K562 (cell line): Measurements from ENCODE around the gene SMIM7. TPM values are rescaled to one million over a fixed set of nuclear protein-coding genes. Genes with fewer than 3 reads are reported as not detected.

Experiments
- CTBP1 ChIP-seq: fragments of 450-650 bp; IDR thresholded peaks from 2 replicates; pipeline ENCODE4 v1.6.1; 2016; ENCODE audit warnings: borderline replicate concordance
- ELF4 ChIP-seq: fragments of 450-650 bp; formaldehyde crosslinking; IDR thresholded peaks from 2 replicates; pipeline ENCODE4 v1.4.0; 2022; ENCODE audit warnings: missing genetic modification characterization
- FOSL1 ChIP-seq: fragments of 200-800 bp; sonication (Bioruptor generic); conservative IDR thresholded peaks from 2 replicates; pipeline ENCODE4 v1.6.1; 2016; ENCODE audit warnings: missing genetic modification characterization, missing compliant biosample characterization
- HSF4 ChIP-seq: fragments of 250-450 bp; sonication (Bioruptor Pico); IDR thresholded peaks from 2 replicates; pipeline ENCODE4 v2.1.2; 2022; ENCODE audit warnings: mild to moderate bottlenecking, moderate library complexity, borderline replicate concordance
- IFI16 ChIP-seq: fragments of 250-450 bp; sonication (Bioruptor Pico); IDR thresholded peaks from 2 replicates; pipeline ENCODE4 v2.1.2; 2022; ENCODE audit warnings: mild to moderate bottlenecking, inconsistent platforms
- L3MBTL2 ChIP-seq: fragments of 450-650 bp; IDR thresholded peaks from 2 replicates; pipeline ENCODE4 v1.6.1; 2016; ENCODE audit warnings: mild to moderate bottlenecking, moderate library complexity
- MBD2 ChIP-seq: sonication (generic); IDR thresholded peaks from 2 replicates; pipeline ENCODE4 v1.6.1; 2016; ENCODE audit warnings: low read depth, borderline replicate concordance
- NONO ChIP-seq, 2 experiments: fragments of 200-400 bp in 1 of 2; fragments of 450-650 bp in 1 of 2; formaldehyde crosslinking in 1 of 2; IDR thresholded peaks; 2 replicates each; pipeline ENCODE4 v1.6.1; 2017; ENCODE audit warnings: low read depth in 2 of 2, mild to moderate bottlenecking in 2 of 2, moderate library complexity in 2 of 2, low read length in 1 of 2
- PHTF2 ChIP-seq: fragments of 250-450 bp; sonication (Bioruptor Pico); IDR thresholded peaks from 2 replicates; pipeline ENCODE4 v1.5.0; 2021; ENCODE audit warnings: mild to moderate bottlenecking
- RB1 ChIP-seq: fragments of 450-650 bp; IDR thresholded peaks from 2 replicates; pipeline ENCODE4 v1.6.1; 2017; ENCODE audit warnings: low read depth, mild to moderate bottlenecking
- RBM22 ChIP-seq: fragments of 200-400 bp; formaldehyde crosslinking; IDR thresholded peaks from 2 replicates; pipeline ENCODE4 v1.6.1; 2018; ENCODE audit warnings: low read length, low read depth; ENCODE audit not compliant: poor library complexity, severe bottlenecking
- SAFB ChIP-seq: fragments of 200-400 bp; formaldehyde crosslinking; IDR thresholded peaks from 2 replicates; pipeline ENCODE4 v1.6.1; 2017; ENCODE audit warnings: low read depth, low read length, borderline replicate concordance
- SUPT5H ChIP-seq: fragments of 450-650 bp; IDR thresholded peaks from 2 replicates; pipeline ENCODE4 v1.6.1; 2016
- TAF9B ChIP-seq: fragments of 450-650 bp; IDR thresholded peaks from 2 replicates; pipeline ENCODE4 v1.6.1; 2018; ENCODE audit warnings: mild to moderate bottlenecking; ENCODE audit not compliant: partially characterized antibody
- ZNF197 ChIP-seq: fragments of 200-800 bp; sonication (Bioruptor generic); IDR thresholded peaks from 2 replicates; pipeline ENCODE4 v1.6.1; 2016; ENCODE audit warnings: low read depth, missing genetic modification characterization, missing compliant biosample characterization
- ZNF311 ChIP-seq: fragments of 250-450 bp; sonication (Bioruptor Pico); IDR thresholded peaks from 2 replicates; pipeline ENCODE4 v1.4.0; 2020; ENCODE audit warnings: mild to moderate bottlenecking, moderate library complexity
- polyA plus RNA-seq, 8 experiments: library from polyadenylated mRNA; depleted of rRNA in 4 of 8; stranded (reverse) in 5 of 8; unstranded in 3 of 8; fragments of >200 nt; fragmentation: Nextera tagmentation in 2 of 8; fragmentation: Illumina TruSeq in 1 of 8; extraction: Ambion mirVana in 2 of 8; extraction: Trizol in 1 of 8; gene quantifications; 2 replicates each; pipeline versions ENCODE4 v1.2.1 to v1.2.3, GENCODE V29; 2011 to 2014; ENCODE audit warnings: inconsistent platforms in 1 of 8, missing spikeins in 1 of 8
- total RNA-seq, 7 experiments: library from RNA; depleted of rRNA in 6 of 7; stranded (reverse); fragments of >200 nt in 6 of 7; fragmentation: Illumina TruSeq in 2 of 7; extraction: Trizol in 2 of 7; gene quantifications; 2 replicates each; pipeline versions ENCODE4 v1.2.1 to v1.2.3, GENCODE V29; 2011 to 2021; ENCODE audit warnings: low replicate concordance in 1 of 7
- TF ChIP-seq, protein P1 (sequence below): IDR thresholded peaks from 3 replicates; pipeline ENCODE4 v1.6.1; 2011; ENCODE audit warnings: borderline replicate concordance, mild to moderate bottlenecking; ENCODE audit not compliant: insufficient read length, insufficient read depth
- TF ChIP-seq, protein P2 (sequence below), 2 experiments: fragments of 450-650 bp in 1 of 2; sonication (generic) in 1 of 2; formaldehyde crosslinking in 1 of 2; IDR thresholded peaks; 2 replicates each; pipeline versions ENCODE4 v1.7.1 to v1.9.0; 2016 to 2022; ENCODE audit warnings: inconsistent platforms in 1 of 2, mild to moderate bottlenecking in 1 of 2, missing genetic modification reagents in 1 of 2

Gene SMIM7
- total and polyA plus RNA-seq, 9 of the 15 experiments (the other 6 are each of a cell fraction or from before 2014, with no cell fraction given): 55.3 to 265 (median 107) TPM

DNA sequence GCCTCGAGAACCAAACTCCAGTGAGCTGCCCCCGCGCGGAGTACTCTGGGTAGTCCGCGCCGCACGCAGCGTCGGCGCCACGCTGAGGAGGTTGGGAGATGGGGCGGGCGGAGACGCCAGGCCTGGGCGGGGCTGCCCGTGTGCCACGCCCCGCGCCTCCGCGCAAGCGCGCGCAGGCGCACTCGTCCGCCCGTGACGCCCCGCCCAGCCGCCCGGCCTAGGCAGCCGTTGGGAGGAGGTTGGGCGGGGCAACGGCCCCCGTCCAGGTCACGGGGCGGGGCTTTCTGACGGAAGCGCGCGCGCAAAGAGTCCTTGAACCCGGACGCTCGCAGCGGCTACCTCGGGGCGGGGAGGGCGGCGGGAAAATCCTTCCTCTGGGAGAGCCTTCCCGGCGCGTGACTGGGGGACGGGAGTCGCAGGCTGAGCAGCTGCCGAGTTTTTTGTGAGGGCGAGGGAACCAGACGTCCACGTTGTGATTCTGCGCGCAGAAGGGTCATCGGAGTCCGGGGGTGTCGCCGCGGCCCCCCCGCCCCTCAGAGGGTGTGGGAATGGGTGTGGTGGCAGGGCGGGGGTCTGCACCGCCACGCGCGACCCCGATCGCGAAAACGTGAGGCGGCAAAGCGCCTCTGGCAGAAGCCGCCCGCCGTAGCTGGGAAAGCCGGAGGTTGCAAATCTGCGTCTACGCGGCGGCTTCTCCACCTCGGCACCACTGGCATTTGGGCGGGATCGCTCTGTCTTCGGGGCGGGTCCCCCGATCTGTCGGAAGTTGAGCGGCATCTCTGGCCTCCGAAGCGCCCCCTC is 31.6 kb downstream of the SMIM7 start, which contains the start of gene MED26 (continued):
- TF ChIP-seq FOSL1 (tag) (0 out of 2 replicates have a peak, but pooled peaks have one; percentile 18), ZNF197 (no peak), SAFB (peak; percentile 67; the same call in 1 of the 2 replicates), TAF9B (peak; percentile 41), MBD2 (peak; percentile 25; the same call in 1 of the 2 replicates), ELF4 (CRISPR knock-in tag) (0 out of 2 replicates have a peak, but pooled peaks have one; percentile 3), ZNF311 (CRISPR knock-in tag) (no peak), RBM22 (peak; percentile 35), SUPT5H (peak; percentile 87), IFI16 (CRISPR knock-in tag) (no peak), RB1 (peak; percentile 80), L3MBTL2 (peak; percentile 67), HSF4 (CRISPR knock-in tag) (no peak), NONO (IDR thresholded peaks at IDR 0.05; ENCODE audit: low read depth in 2 of 2, low read length in 1 of 2) (peak in 1 of 2 experiments; percentile 73; a peak in 1 of 4 replicates), PHTF2 (CRISPR knock-in tag) (no peak), CTBP1 (peak; percentile 72)
- TF ChIP-seq, protein P1, sequence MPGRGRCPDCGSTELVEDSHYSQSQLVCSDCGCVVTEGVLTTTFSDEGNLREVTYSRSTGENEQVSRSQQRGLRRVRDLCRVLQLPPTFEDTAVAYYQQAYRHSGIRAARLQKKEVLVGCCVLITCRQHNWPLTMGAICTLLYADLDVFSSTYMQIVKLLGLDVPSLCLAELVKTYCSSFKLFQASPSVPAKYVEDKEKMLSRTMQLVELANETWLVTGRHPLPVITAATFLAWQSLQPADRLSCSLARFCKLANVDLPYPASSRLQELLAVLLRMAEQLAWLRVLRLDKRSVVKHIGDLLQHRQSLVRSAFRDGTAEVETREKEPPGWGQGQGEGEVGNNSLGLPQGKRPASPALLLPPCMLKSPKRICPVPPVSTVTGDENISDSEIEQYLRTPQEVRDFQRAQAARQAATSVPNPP: no peak
- TF ChIP-seq, protein P2, sequence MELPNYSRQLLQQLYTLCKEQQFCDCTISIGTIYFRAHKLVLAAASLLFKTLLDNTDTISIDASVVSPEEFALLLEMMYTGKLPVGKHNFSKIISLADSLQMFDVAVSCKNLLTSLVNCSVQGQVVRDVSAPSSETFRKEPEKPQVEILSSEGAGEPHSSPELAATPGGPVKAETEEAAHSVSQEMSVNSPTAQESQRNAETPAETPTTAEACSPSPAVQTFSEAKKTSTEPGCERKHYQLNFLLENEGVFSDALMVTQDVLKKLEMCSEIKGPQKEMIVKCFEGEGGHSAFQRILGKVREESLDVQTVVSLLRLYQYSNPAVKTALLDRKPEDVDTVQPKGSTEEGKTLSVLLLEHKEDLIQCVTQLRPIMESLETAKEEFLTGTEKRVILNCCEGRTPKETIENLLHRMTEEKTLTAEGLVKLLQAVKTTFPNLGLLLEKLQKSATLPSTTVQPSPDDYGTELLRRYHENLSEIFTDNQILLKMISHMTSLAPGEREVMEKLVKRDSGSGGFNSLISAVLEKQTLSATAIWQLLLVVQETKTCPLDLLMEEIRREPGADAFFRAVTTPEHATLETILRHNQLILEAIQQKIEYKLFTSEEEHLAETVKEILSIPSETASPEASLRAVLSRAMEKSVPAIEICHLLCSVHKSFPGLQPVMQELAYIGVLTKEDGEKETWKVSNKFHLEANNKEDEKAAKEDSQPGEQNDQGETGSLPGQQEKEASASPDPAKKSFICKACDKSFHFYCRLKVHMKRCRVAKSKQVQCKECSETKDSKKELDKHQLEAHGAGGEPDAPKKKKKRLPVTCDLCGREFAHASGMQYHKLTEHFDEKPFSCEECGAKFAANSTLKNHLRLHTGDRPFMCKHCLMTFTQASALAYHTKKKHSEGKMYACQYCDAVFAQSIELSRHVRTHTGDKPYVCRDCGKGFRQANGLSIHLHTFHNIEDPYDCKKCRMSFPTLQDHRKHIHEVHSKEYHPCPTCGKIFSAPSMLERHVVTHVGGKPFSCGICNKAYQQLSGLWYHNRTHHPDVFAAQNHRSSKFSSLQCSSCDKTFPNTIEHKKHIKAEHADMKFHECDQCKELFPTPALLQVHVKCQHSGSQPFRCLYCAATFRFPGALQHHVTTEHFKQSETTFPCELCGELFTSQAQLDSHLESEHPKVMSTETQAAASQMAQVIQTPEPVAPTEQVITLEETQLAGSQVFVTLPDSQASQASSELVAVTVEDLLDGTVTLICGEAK (IDR thresholded peaks at IDR 0.05): 0 out of 2 replicates have a peak, but pooled peaks have one; percentile 37
- TF ChIP-seq, protein P2 (CRISPR knock-in tag; IDR thresholded peaks at IDR 0.05): no peak
